Lower lobe of right lung (tissue), 2 donors: Measurements from ENCODE around the gene DDX4. TPM values are rescaled to one million over a fixed set of nuclear protein-coding genes. Genes with fewer than 3 reads are reported as not detected.

ENCODE experiments used
- ATAC-seq, 2 donors: fragments of 200-7000 bp; cut with Tn5 transposase; one replicate each; pipeline ENCODE4 v1.9.1; 2020 to 2022; ENCODE audit warnings: mild to moderate bottlenecking in 2 of 2, moderate library complexity in 2 of 2
- DNase-seq: peaks from one replicate; pipeline ENCODE4 v3.0.0-alpha.2; 2020
- H3K27ac ChIP-seq: fragments of 200-600 bp; one replicate; pipeline ENCODE4 v1.8.0; 2022
- H3K27me3 ChIP-seq: fragments of 200-600 bp; one replicate; pipeline ENCODE4 v1.8.0; 2022; ENCODE audit warnings: low read depth
- H3K36me3 ChIP-seq: fragments of 200-600 bp; one replicate; pipeline ENCODE4 v1.8.0; 2022; ENCODE audit warnings: mild to moderate bottlenecking
- H3K4me1 ChIP-seq: fragments of 200-600 bp; one replicate; pipeline ENCODE4 v1.8.0; 2022
- H3K4me3 ChIP-seq: fragments of 200-600 bp; one replicate; pipeline ENCODE4 v1.8.0; 2022; ENCODE audit warnings: mild to moderate bottlenecking
- H3K9me3 ChIP-seq: fragments of 200-600 bp; one replicate; pipeline ENCODE4 v1.8.0; 2022
- CTCF ChIP-seq: fragments of 200-600 bp; IDR thresholded peaks from one replicate; pipeline ENCODE4 v1.8.0; 2022; ENCODE audit warnings: antibody characterized with exemption, mild to moderate bottlenecking
- intact Hi-C: fragments of 100-400 bp; cut with DNase I; formaldehyde crosslinking; loops from one replicate; pipeline ENCODE4 v1.11.0; 2022
- total RNA-seq: library from RNA; stranded (reverse); fragmentation: NEBNext Ultra II Directional; extraction: Animal tissue kit (Norgen Biotek cat#: 25700); gene quantifications from one replicate; pipeline ENCODE4 v1.2.1, GENCODE V29; 2021
- donor health status: DM: no; HTN: yes; CAD: no; lungs with severe emphysema.

Gene DDX4
- total RNA-seq, 1 donor from 2014 or later = not detected

DNA sequence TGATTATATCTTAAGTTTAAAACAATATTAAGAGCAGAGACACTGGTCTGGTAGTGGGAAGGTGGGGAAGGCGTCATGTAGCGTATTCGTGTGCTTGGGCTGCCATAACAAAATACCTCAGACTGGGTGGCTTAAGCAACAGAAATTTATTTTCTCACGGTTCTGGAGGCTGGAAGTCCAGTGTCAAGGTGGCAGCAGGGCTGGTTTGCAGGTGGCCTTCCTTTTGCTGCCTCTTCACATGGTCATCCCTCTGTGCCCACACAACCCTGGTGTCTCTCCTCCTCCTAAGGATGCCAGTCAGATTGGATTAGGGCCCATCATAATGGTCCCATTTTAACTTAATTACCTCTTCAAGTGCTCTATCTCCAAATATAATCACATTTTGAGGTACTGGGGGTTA is 122.8 kb downstream of the DDX4 start:
- H3K4me3 ChIP-seq = no peak overlapping the region
- peaks cover 9% of the 10 kb centered on the region for H3K4me1 ChIP-seq
- H3K36me3 ChIP-seq = no peaks in the 10 kb centered on the region
- intact Hi-C loops = no loop called here
- no peak for TF ChIP-seq CTCF
- H3K9me3 ChIP-seq = no peaks in the 10 kb centered on the region
- ATAC-seq (no peak), DNase-seq (no peak)
- no peaks in the 10 kb centered on the region for H3K27me3 ChIP-seq
- no peak overlapping the region for H3K27ac ChIP-seq

- Histone ChIP-seq H3K36me3 (no peaks in the 10 kb centered on the region), H3K4me3 (no peak overlapping the region), H3K27me3 (no peaks in the 10 kb centered on the region), H3K27ac (no peak overlapping the region), H3K9me3 (no peaks in the 10 kb centered on the region), H3K4me1 (no peaks in the 10 kb centered on the region)
- no peak for TF ChIP-seq CTCF
- peak; percentile 47 to 76 for ATAC-seq
- no peak for DNase-seq
- intact Hi-C loops = no loop called here
Measured at GRCh38 chr5:55864606-55865541, 127.0 kb downstream of the DDX4 start.

GRCh38 chr5:55865831-55866230 is 128.0 kb downstream of the DDX4 start:
- Histone ChIP-seq H3K4me3 (no peak overlapping the region), H3K27me3 (no peaks in the 10 kb centered on the region), H3K36me3 (no peaks in the 10 kb centered on the region), H3K9me3 (no peaks in the 10 kb centered on the region), H3K4me1 (no peaks in the 10 kb centered on the region), H3K27ac (no peak overlapping the region)
- no peak for DNase-seq
- no peak for ATAC-seq
- no peak for TF ChIP-seq CTCF
- intact Hi-C loops = no loop called here

DNA sequence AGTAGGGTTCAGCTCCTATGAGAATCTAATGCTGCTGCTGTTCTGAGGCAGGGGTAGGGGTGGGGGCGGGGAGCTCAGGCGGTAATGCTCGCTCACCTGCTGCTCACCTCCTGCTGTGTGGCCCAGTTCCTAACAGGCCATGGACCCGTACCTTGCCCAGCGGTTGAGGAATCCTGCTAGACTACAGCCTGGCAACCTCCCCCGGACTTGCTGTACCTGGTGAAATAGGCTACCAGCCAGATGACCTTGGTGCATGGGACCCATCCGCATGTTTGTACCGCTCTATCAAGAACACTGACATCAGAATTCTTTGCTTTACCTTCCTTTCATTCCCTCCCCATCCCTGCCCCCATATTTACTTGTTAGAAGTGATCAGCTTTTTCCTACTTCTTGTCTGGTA is 128.6 kb downstream of the DDX4 start:
- intact Hi-C loops = no loop called here
- ATAC-seq (no peak), DNase-seq (no peak)
- Histone ChIP-seq H3K27ac (no peak overlapping the region), H3K36me3 (no peaks in the 10 kb centered on the region), H3K27me3 (no peaks in the 10 kb centered on the region), H3K9me3 (no peaks in the 10 kb centered on the region), H3K4me1 (no peaks in the 10 kb centered on the region), H3K4me3 (no peak overlapping the region)
- no peak for TF ChIP-seq CTCF

Other genes with a start within 250 kb of the DDX4 start
- gene PLPP1, start 203.1 kb upstream of the DDX4 start, total RNA-seq = 48.1 TPM
- gene SLC38A9, start 25.7 kb upstream of the DDX4 start, total RNA-seq = 23.8 TPM
- not detected for gene IL31RA, start 113.3 kb downstream of the DDX4 start, total RNA-seq